Right lobe of liver (tissue), 6 donors: ENCODE measurements around the gene INPP5A. TPM values are rescaled to one million over a fixed set of nuclear protein-coding genes. Genes with fewer than 3 reads are reported as not detected.
"Not testable (repeated sequence)": the region's sequence is repeated elsewhere in the genome, so short reads cannot be mapped to it uniquely, and the experiment has no call there.

Source experiments
- ATAC-seq, 4 donors: fragments of 200-7000 bp; cut with Tn5 transposase; one replicate each; pipeline ENCODE4 v1.9.1; 2020; ENCODE audit warnings: mild to moderate bottlenecking in 4 of 4, moderate library complexity in 4 of 4
- DNase-seq, 3 donors: peaks; one replicate each; pipeline ENCODE4 v3.0.0-alpha.2; 2020
- H3K27ac ChIP-seq, 3 donors: fragments of 200-600 bp; one replicate each; pipeline ENCODE4 v1.8.0; 2022
- H3K27me3 ChIP-seq, 2 donors: fragments of 200-600 bp; one replicate each; pipeline ENCODE4 v1.8.0; 2022
- H3K36me3 ChIP-seq, 4 donors: fragments of 200-600 bp; sonication (generic) in 1 of 4; one replicate each; pipeline versions ENCODE4 v1.5.1 to v1.8.0; 2017 to 2022; ENCODE audit warnings: control low read depth in 1 of 4
- H3K4me1 ChIP-seq, 4 donors: fragments of 200-600 bp; sonication (generic) in 1 of 4; one replicate each; pipeline versions ENCODE4 v1.5.1 to v1.8.0; 2017 to 2022; ENCODE audit warnings: control low read depth in 1 of 4
- H3K4me3 ChIP-seq, 3 donors: fragments of 200-600 bp; one replicate each; pipeline ENCODE4 v1.8.0; 2022
- H3K9me3 ChIP-seq, 4 donors: fragments of 200-600 bp; sonication (generic) in 1 of 4; one replicate each; pipeline versions ENCODE4 v1.5.1 to v1.8.0; 2017 to 2022; ENCODE audit warnings: control low read depth in 1 of 4
- CTCF ChIP-seq, 4 donors: fragments of 200-600 bp in 3 of 4; fragments of 450-650 bp in 1 of 4; IDR thresholded peaks; one replicate each; pipeline versions ENCODE4 v1.5.1 to v1.8.0; 2016 to 2022; ENCODE audit warnings: antibody characterized with exemption in 4 of 4, mild to moderate bottlenecking in 2 of 4
- POLR2A ChIP-seq: fragments of 450-650 bp; IDR thresholded peaks from one replicate; pipeline ENCODE4 v1.6.1; 2017; ENCODE audit warnings: antibody characterized with exemption, mild to moderate bottlenecking
- WGBS: methylation state at CpG from one replicate; pipeline ENCODE4 v1.1.6; 2018; ENCODE audit warnings: low coverage, low lambda C conversion rate; ENCODE audit not compliant: insufficient coverage; ENCODE audit errors: missing lambda C conversion rate; 5-methylcytosine and 5-hydroxymethylcytosine counted together
- intact Hi-C, 2 donors: fragments of 100-400 bp; cut with DNase I; formaldehyde crosslinking; loops; one replicate each; pipeline versions ENCODE4 v1.11.2 to v1.14.1; 2022
- total RNA-seq, 6 experiments: library from RNA; depleted of rRNA in 2 of 6; stranded (reverse); fragments of >200 nt in 2 of 6; fragmentation: NEBNext Ultra II Directional in 3 of 6; extraction: Animal tissue kit (Norgen Biotek cat#: 25700) in 3 of 6; gene quantifications; one replicate each; pipeline versions ENCODE4 v1.1.0 to v1.2.4, GENCODE V29; 2016 to 2023
- donor health status: DM: no; HTN: yes; CAD: no.
- donor health status: DM: no; HTN: no; CAD: no.
- donor health status: DM: no; HTN: no; CAD: no.
- donor health status: DM: no; HTN: yes; CAD: no.
- donor health status: DM: no; HTN: yes; CAD: no.

INPP5A gene
- total RNA-seq, 6 experiments from 2014 or later, result 12.5 to 24.6 (median 16.9) TPM

DNA sequence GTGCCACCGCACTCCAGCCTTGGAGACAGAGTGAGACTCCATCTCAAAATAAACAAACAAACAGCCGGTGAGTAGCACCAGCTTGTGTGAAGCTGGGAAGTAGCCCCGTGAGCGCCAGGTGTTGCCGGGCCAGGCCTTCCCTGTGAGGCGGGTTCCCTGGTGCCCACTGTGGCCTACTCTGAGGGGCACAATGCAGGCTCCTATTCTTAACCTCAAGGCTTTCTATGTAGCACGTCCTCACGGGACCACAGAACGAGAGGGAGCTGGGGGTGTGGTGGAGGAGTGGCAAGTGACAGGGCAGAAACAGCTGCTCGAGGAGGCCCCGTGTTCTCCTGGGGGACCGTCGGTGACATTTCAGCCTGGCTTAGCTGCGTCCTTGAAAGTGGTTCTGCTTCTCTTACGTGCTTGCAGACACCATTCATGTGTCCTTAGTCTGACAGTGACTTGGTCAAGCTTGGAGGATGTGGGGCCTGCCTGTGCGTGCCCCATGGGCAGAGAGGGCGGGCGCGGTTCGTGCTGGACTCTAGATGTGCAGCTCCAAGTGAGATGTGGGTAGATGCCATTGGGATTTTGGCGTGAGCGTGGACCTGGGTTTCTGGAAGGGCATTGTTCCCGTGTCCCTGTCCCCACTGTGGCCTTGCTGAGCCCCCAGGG, 131.7 kb downstream of the INPP5A start:
- intact Hi-C loops, result loop anchor here in 1 of 2 donors (10.0 kb wide), 1 partner anchor 115 kb away; the partner anchor contains the start of gene NKX6-2
- peak in 2 of 3 donors; percentile 17 to 43 for DNase-seq
- peak in 1 of 4 donors; percentile 20 for ATAC-seq

GRCh38 chr10:132670546-132671227, 133.1 kb downstream of the INPP5A start:
- no peaks in the 10 kb centered on the region for H3K4me1 ChIP-seq
- intact Hi-C loops, result no loop called here
- H3K27me3 ChIP-seq, result no peaks in the 10 kb centered on the region
- 100% methylated on average over 2 of the region's 12 CpGs for WGBS
- no peaks in the 10 kb centered on the region for H3K36me3 ChIP-seq
- H3K9me3 ChIP-seq, result no peaks in the 10 kb centered on the region
- H3K4me3 ChIP-seq, result no peak overlapping the region
- peak; percentile 13 to 27 (median 25) for DNase-seq
- no peak overlapping the region for H3K27ac ChIP-seq
- ATAC-seq, result peak in 1 of 4 donors; percentile 35
- no peak for TF ChIP-seq CTCF (IDR thresholded peaks at IDR 0.05)

More for the DNA sequence above, 131.7 kb downstream of the INPP5A start:
- H3K4me3 ChIP-seq, result no peak overlapping the region
- TF ChIP-seq POLR2A, result no peak
- TF ChIP-seq CTCF (IDR thresholded peaks at IDR 0.05), result no peak
- no peaks in the 10 kb centered on the region for H3K9me3 ChIP-seq
- no peak overlapping the region for H3K27ac ChIP-seq
- H3K4me1 ChIP-seq, result no peaks in the 10 kb centered on the region
- no peaks in the 10 kb centered on the region for H3K27me3 ChIP-seq
- no peaks in the 10 kb centered on the region for H3K36me3 ChIP-seq
- WGBS, result 93% methylated on average over 12 of the region's 23 CpGs

GRCh38 chr10:132671228-132672154, 133.9 kb downstream of the INPP5A start:
- no peaks in the 10 kb centered on the region for H3K27me3 ChIP-seq
- ATAC-seq, result peak in 1 of 4 donors; percentile 28
- TF ChIP-seq POLR2A, result no peak
- no peak for TF ChIP-seq CTCF (IDR thresholded peaks at IDR 0.05)
- H3K4me3 ChIP-seq, result no peak overlapping the region
- H3K4me1 ChIP-seq, result peaks cover 0 to 7% (median 0%) of the 10 kb centered on the region in 4 donors
- intact Hi-C loops, result no loop called here
- no peaks in the 10 kb centered on the region for H3K36me3 ChIP-seq
- H3K27ac ChIP-seq, result no peak overlapping the region
- DNase-seq, result peak; percentile 9 to 46 (median 36)
- WGBS, result 94% methylated on average over 20 of the region's 25 CpGs
- H3K9me3 ChIP-seq, result no peaks in the 10 kb centered on the region

DNA sequence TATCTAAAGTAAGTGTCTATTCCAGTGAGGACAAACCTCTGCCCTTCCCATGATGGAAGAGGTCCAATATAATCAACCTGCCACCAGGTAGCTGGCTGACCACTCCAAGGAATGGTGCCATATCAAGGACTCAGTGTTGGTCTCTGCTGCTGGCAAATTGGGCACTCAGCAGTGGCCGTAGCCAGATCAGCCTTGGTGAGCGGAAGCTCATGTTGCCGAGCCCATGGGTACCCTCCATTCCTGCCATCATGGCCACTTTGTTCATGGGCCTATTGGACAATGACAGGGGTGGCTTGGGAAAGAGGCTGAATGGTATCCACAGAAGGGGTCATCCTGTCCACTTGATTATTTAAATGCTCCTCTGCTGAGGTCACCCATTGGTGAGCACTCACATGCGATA, 136.2 kb downstream of the INPP5A start:
- peak; percentile 2 to 21 (median 16) for DNase-seq
- H3K9me3 ChIP-seq, H3K27ac ChIP-seq, ATAC-seq, intact Hi-C loops, H3K27me3 ChIP-seq, H3K4me3 ChIP-seq, H3K36me3 ChIP-seq: not testable (repeated sequence)
- 100% methylated on average over 4 of the region's 4 CpGs for WGBS
- H3K4me1 ChIP-seq, result peaks cover 0 to 12% (median 0%) of the 10 kb centered on the region in 4 donors
